Uterus (tissue), 4 donors: ENCODE data around the gene CDC5L. TPM values are rescaled to one million over a fixed set of nuclear protein-coding genes. Genes with fewer than 3 reads are reported as not detected.

Experiments
- DNase-seq, 2 donors: peaks; one replicate each; pipeline ENCODE4 v3.0.0-alpha.2; 2019 to 2020
- H3K27ac ChIP-seq, 2 donors: fragments of 200-600 bp; sonication (generic); 1 replicate in 1 of 2; 2 replicates in 1 of 2; pipeline ENCODE4 v1.5.1; 2016 to 2018
- H3K27me3 ChIP-seq, 2 donors: fragments of 200-600 bp; sonication (generic); one replicate each; pipeline ENCODE4 v1.5.1; 2018 to 2019; ENCODE audit warnings: control low read depth in 1 of 2
- H3K36me3 ChIP-seq, 2 donors: fragments of 200-600 bp; sonication (generic); one replicate each; pipeline ENCODE4 v1.5.1; 2019; ENCODE audit warnings: control low read depth in 1 of 2
- H3K4me1 ChIP-seq, 2 donors: fragments of 200-600 bp; sonication (generic); one replicate each; pipeline ENCODE4 v1.5.1; 2018 to 2019; ENCODE audit warnings: control low read depth in 1 of 2
- H3K4me3 ChIP-seq, 2 donors: fragments of 200-600 bp; sonication (generic); 1 replicate in 1 of 2; 2 replicates in 1 of 2; pipeline ENCODE4 v1.5.1; 2018 to 2019; ENCODE audit warnings: mild to moderate bottlenecking in 1 of 2
- H3K9me3 ChIP-seq, 2 donors: fragments of 200-600 bp; sonication (generic); one replicate each; pipeline ENCODE4 v1.5.1; 2019; ENCODE audit warnings: control low read depth in 1 of 2
- CTCF ChIP-seq, 4 experiments: fragments of 200-600 bp in 2 of 4; fragments of 450-650 bp in 2 of 4; sonication (generic) in 2 of 4; IDR thresholded peaks; one replicate each; pipeline ENCODE4 v1.5.1; 2016 to 2019; ENCODE audit warnings: antibody characterized with exemption in 4 of 4, mild to moderate bottlenecking in 2 of 4, moderate library complexity in 1 of 4
- POLR2A ChIP-seq, 2 donors: fragments of 450-650 bp; IDR thresholded peaks; one replicate each; pipeline ENCODE4 v1.6.1; 2016; ENCODE audit warnings: antibody characterized with exemption in 2 of 2, mild to moderate bottlenecking in 1 of 2, moderate library complexity in 1 of 2
- intact Hi-C: fragments of 100-400 bp; cut with DNase I; formaldehyde crosslinking; loops from one replicate; pipeline ENCODE4 v1.15.1; 2023; ENCODE audit warnings: low total_unique reads
- total RNA-seq, 4 donors: library from RNA; depleted of rRNA in 3 of 4; stranded (reverse); fragments of >200 nt in 3 of 4; gene quantifications; one replicate each; pipeline versions ENCODE4 v1.1.0 to v1.2.4, GENCODE V29; 2014 to 2023
- donor health status: DM: yes; HTN: yes; CAD: no.

Gene CDC5L
- total RNA-seq, 4 donors from 2014 or later = 8.7 to 42.0 (median 20.0) TPM

GRCh38 chr6:44352259-44352658 is 35.2 kb upstream of the CDC5L start:
- TF ChIP-seq CTCF (IDR thresholded peaks at IDR 0.05) (no peak), POLR2A (IDR thresholded peaks at IDR 0.05) (no peak)

GRCh38 chr6:44353336-44353735 is 34.2 kb upstream of the CDC5L start:
- no peak for DNase-seq
- H3K27ac ChIP-seq = no peak overlapping the region
- no peaks in the 10 kb centered on the region for H3K36me3 ChIP-seq
- no peaks in the 10 kb centered on the region for H3K4me1 ChIP-seq
- no peaks in the 10 kb centered on the region for H3K9me3 ChIP-seq
- no peaks in the 10 kb centered on the region for H3K27me3 ChIP-seq
- TF ChIP-seq CTCF (IDR thresholded peaks at IDR 0.05) = no peak
- TF ChIP-seq POLR2A (IDR thresholded peaks at IDR 0.05) = no peak
- H3K4me3 ChIP-seq = no peak overlapping the region
- intact Hi-C loops = no loop called here

More at GRCh38 chr6:44352259-44352658, 35.2 kb upstream of the CDC5L start:
- Histone ChIP-seq H3K36me3 (no peaks in the 10 kb centered on the region), H3K4me3 (no peak overlapping the region), H3K27me3 (no peaks in the 10 kb centered on the region), H3K27ac (no peak overlapping the region), H3K9me3 (no peaks in the 10 kb centered on the region), H3K4me1 (no peaks in the 10 kb centered on the region)
- intact Hi-C loops = no loop called here
- DNase-seq = no peak

GRCh38 chr6:44355640-44356039 is 31.9 kb upstream of the CDC5L start:
- TF ChIP-seq POLR2A (IDR thresholded peaks at IDR 0.05) (no peak), CTCF (IDR thresholded peaks at IDR 0.05) (no peak)
- H3K4me3 ChIP-seq = no peak overlapping the region
- intact Hi-C loops = no loop called here
- H3K27ac ChIP-seq = no peak overlapping the region
- no peaks in the 10 kb centered on the region for H3K27me3 ChIP-seq
- no peak for DNase-seq
- H3K36me3 ChIP-seq = no peaks in the 10 kb centered on the region
- H3K4me1 ChIP-seq = no peaks in the 10 kb centered on the region
- no peaks in the 10 kb centered on the region for H3K9me3 ChIP-seq

- DNase-seq = no peak
- Histone ChIP-seq H3K36me3 (no peaks in the 10 kb centered on the region), H3K9me3 (no peaks in the 10 kb centered on the region), H3K4me1 (no peaks in the 10 kb centered on the region), H3K27ac (no peak overlapping the region), H3K27me3 (no peaks in the 10 kb centered on the region), H3K4me3 (no peak overlapping the region)
- intact Hi-C loops = no loop called here
- TF ChIP-seq POLR2A (IDR thresholded peaks at IDR 0.05) (no peak), CTCF (IDR thresholded peaks at IDR 0.05) (no peak)
These were observed 31.0 kb upstream of the CDC5L start for GRCh38 chr6:44356487-44356886.

- TF ChIP-seq POLR2A (IDR thresholded peaks at IDR 0.05) (no peak), CTCF (IDR thresholded peaks at IDR 0.05) (no peak)
- intact Hi-C loops = no loop called here
- DNase-seq = no peak
- Histone ChIP-seq H3K9me3 (no peaks in the 10 kb centered on the region), H3K36me3 (no peaks in the 10 kb centered on the region), H3K27ac (no peak overlapping the region), H3K27me3 (no peaks in the 10 kb centered on the region), H3K4me1 (no peaks in the 10 kb centered on the region), H3K4me3 (no peak overlapping the region)
These were observed 27.5 kb upstream of the CDC5L start for GRCh38 chr6:44359973-44360372.
